HepG2 (cell line): ENCODE measurements around the gene UBE2M. TPM values are rescaled to one million over a fixed set of nuclear protein-coding genes. Genes with fewer than 3 reads are reported as not detected.

Experiments used
- ATAC-seq: fragments of 200-7000 bp; cut with Tn5 transposase; 3 replicates; pipeline ENCODE4 v1.9.1; 2020; ENCODE audit warnings: mild to moderate bottlenecking, moderate library complexity
- BruUV-seq: library from RNA; stranded (reverse); fragments of 400-500 nt; replicated peaks from 2 replicates; lab custom pipeline; 2021; lab: Mats Ljungman, UMichigan
- CTCF ChIA-PET: fragments of 300-600 bp; formaldehyde crosslinking; extraction: SDS; loops from one replicate; lab custom pipeline; 2021; ENCODE audit warnings: low total read pairs, inconsistent platforms, low intra/inter-chr PET ratio; lab: Yijun Ruan, JAX
- POLR2A ChIA-PET: fragments of 350-600 bp; sonication (Branson Sonifier 250); formaldehyde crosslinking; loops from one replicate; lab custom pipeline; 2020; ENCODE audit warnings: antibody characterized with exemption, inconsistent platforms; lab: Yijun Ruan, JAX
- DNase-seq: peaks from one replicate; pipeline ENCODE4 v3.0.0-alpha.2; 2015; ENCODE audit warnings: low spot score
- FAIRE-seq: peaks from 3 replicates; lab custom pipeline; 2011; peaks lifted over from hg19 to GRCh38; lab: Jason Lieb, UNC
- H2AFZ ChIP-seq: one replicate; pipeline ENCODE4 v1.6.1; 2011; ENCODE audit warnings: low read length, inconsistent platforms
- H3K27ac ChIP-seq: fragments of 300-600 bp; 3 replicates; pipeline ENCODE4 v1.8.0; 2011; ENCODE audit warnings: mixed run types, mild to moderate bottlenecking, mixed read lengths, low read length, inconsistent platforms; ENCODE audit not compliant: insufficient read depth; ENCODE audit errors: extremely low read length
- H3K27me3 ChIP-seq, 2 experiments: fragments of 200-600 bp in 1 of 2; 2 replicates in 1 of 2; 3 replicates in 1 of 2; pipeline versions ENCODE4 v1.6.0 to v1.8.0; 2011; ENCODE audit warnings: low read length in 2 of 2, mild to moderate bottlenecking in 2 of 2, moderate library complexity in 2 of 2, inconsistent platforms in 1 of 2; ENCODE audit not compliant: insufficient read depth in 2 of 2, control insufficient read depth in 1 of 2
- H3K36me3 ChIP-seq, 2 experiments: fragments of 200-600 bp in 1 of 2; replicated peaks in 1 of 2; 2 replicates in 1 of 2; 3 replicates in 1 of 2; pipeline versions ENCODE4 v1.5.1 to v1.8.0; 2011; ENCODE audit warnings: low read length in 2 of 2, inconsistent platforms in 1 of 2; ENCODE audit not compliant: insufficient read depth in 2 of 2, control insufficient read depth in 1 of 2
- H3K4me1 ChIP-seq: 2 replicates; pipeline ENCODE4 v1.5.1; 2012; ENCODE audit warnings: low read length, inconsistent platforms; ENCODE audit not compliant: insufficient read depth
- H3K4me2 ChIP-seq: 2 replicates; pipeline ENCODE4 v1.6.0; 2011; ENCODE audit warnings: low read depth, low read length, inconsistent platforms
- H3K4me3 ChIP-seq, 3 experiments: fragments of 200-600 bp in 1 of 3; sonication (generic), shearing (Covaris generic) in 1 of 3; replicated peaks in 1 of 3; 2 replicates each; pipeline ENCODE4 v1.5.1; 2011 to 2016; ENCODE audit warnings: low read length in 3 of 3, inconsistent platforms in 2 of 3, low read depth in 2 of 3, mild to moderate bottlenecking in 2 of 3, control low read depth in 1 of 3, mixed read lengths in 1 of 3; ENCODE audit not compliant: insufficient read depth in 1 of 3
- H3K79me2 ChIP-seq: one replicate; pipeline ENCODE4 v1.6.1; 2011; ENCODE audit warnings: low read length, inconsistent platforms; ENCODE audit not compliant: insufficient read depth
- H3K9ac ChIP-seq: 2 replicates; pipeline ENCODE4 v1.6.0; 2011; ENCODE audit warnings: mild to moderate bottlenecking, low read depth, low read length, inconsistent platforms; ENCODE audit not compliant: insufficient read depth
- H3K9me3 ChIP-seq: 2 replicates; pipeline ENCODE4 v1.5.1; 2012; ENCODE audit warnings: mild to moderate bottlenecking, low read length
- H4K20me1 ChIP-seq: 2 replicates; pipeline ENCODE4 v1.6.0; 2011; ENCODE audit warnings: inconsistent platforms, mild to moderate bottlenecking, low read length, moderate library complexity; ENCODE audit not compliant: insufficient read depth
- DNMT3B ChIP-seq: conservative IDR thresholded peaks from 2 replicates; pipeline ENCODE4 v1.6.1; 2016; ENCODE audit warnings: missing biosample characterization, control low read depth
- HDAC1 ChIP-seq: sonication (generic); formaldehyde crosslinking; IDR thresholded peaks from 2 replicates; pipeline ENCODE4 v1.5.1; 2020; ENCODE audit warnings: mild to moderate bottlenecking, missing genetic modification reagents
- RFX1 ChIP-seq: fragments of 450-650 bp; IDR thresholded peaks from 2 replicates; pipeline ENCODE4 v1.6.1; 2017
- ZNF747 ChIP-seq: sonication (generic); formaldehyde crosslinking; IDR thresholded peaks from 2 replicates; pipeline ENCODE4 v1.8.1; 2023; ENCODE audit warnings: missing genetic modification reagents, mild to moderate bottlenecking, borderline replicate concordance
- WGBS: methylation state at CpG from one replicate; pipeline ENCODE4 v1.1.6; 2017; ENCODE audit warnings: low lambda C conversion rate; 5-methylcytosine and 5-hydroxymethylcytosine counted together
- in situ Hi-C: cut with HindIII; loops from 2 replicates; pipeline ENCODE4 v1.10.0; 2017; ENCODE audit warnings: low pct_unique_long_range_greater_than_20kb; ENCODE audit not compliant: extremely low pct_ligation_motif_present
- intact Hi-C: fragments of 100-400 bp; cut with micrococcal nuclease; formaldehyde crosslinking; loops from one replicate; pipeline ENCODE4 v1.10.0; 2022; ENCODE audit not compliant: unreplicated experiment
- polyA plus RNA-seq, 8 experiments: library from polyadenylated mRNA; depleted of rRNA in 3 of 8; stranded (reverse) in 7 of 8; unstranded in 1 of 8; fragments of >200 nt; fragmentation: Illumina TruSeq in 4 of 8; extraction: Trizol in 4 of 8; gene quantifications; 2 replicates each; pipeline versions ENCODE4 v1.2.1 to v1.2.3, GENCODE V29; 2011 to 2016; ENCODE audit warnings: low read depth in 4 of 8, missing spikeins in 1 of 8, mixed read lengths in 1 of 8; ENCODE audit not compliant: insufficient read depth in 1 of 8
- total RNA-seq, 5 experiments: library from RNA; depleted of rRNA; stranded (reverse); fragments of >200 nt; fragmentation: Illumina TruSeq; extraction: Trizol; gene quantifications; 2 replicates each; pipeline ENCODE4 v1.2.3, GENCODE V29; 2016; ENCODE audit warnings: low read depth in 1 of 5
- TF ChIP-seq, protein P1 (sequence below): sonication (generic); formaldehyde crosslinking; IDR thresholded peaks from 2 replicates; pipeline ENCODE4 v1.9.0; 2022; ENCODE audit warnings: missing genetic modification reagents, mild to moderate bottlenecking, borderline replicate concordance
- TF ChIP-seq, protein P2 (sequence below), 2 experiments: sonication (generic) in 1 of 2; formaldehyde crosslinking in 1 of 2; IDR thresholded peaks; 2 replicates each; pipeline versions ENCODE4 v1.5.1 to v1.6.1; 2011 to 2020; ENCODE audit warnings: borderline replicate concordance in 1 of 2, low read depth in 1 of 2, low read length in 1 of 2, mild to moderate bottlenecking in 1 of 2, missing genetic modification reagents in 1 of 2, moderate library complexity in 1 of 2
- TF ChIP-seq, protein P3 (sequence below): sonication (generic); formaldehyde crosslinking; IDR thresholded peaks from 2 replicates; pipeline ENCODE4 v1.4.0; 2020; ENCODE audit warnings: mild to moderate bottlenecking, missing genetic modification reagents

Gene UBE2M
- total and polyA plus RNA-seq, 2 of the 13 experiments (the other 11 are each of a cell fraction or from before 2014, with no cell fraction given): 36.2 to 50.3 TPM

DNA sequence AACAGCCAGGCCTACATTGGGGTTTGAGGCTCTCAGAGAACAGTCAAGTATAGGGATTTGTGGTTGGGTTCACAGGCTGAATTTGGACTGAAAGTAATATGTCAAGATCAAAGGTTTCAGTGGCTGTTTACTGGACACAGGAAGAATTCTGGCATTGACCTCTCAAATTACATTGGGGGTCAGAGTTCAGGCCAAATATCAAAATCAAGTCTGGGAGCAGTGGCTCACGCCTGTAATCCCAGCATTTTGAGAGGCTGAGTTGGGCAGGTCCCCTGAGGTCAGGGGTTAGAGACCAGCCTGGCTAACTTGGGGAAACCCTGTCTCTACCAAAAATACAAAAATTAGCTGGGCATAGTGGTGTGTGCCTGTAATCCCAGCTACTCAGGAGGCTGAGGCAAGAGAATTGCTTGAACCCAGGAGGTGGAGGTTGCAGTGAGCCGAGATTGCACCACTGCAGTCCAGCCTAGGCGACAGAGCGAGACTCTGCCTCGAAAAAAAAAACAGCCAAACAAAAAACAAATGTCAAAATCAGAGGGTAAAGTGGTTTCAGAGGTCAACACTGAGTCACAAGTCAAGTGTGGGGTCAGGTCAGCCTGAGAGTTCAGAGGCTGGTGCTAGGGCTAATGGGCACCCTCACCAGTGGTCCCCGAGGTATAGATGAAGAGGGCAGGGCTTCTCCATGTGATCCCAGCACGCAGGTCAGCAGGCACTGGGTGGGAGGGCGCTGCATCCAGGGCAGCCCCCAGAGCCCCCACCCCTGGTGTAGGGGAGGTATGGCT, 48.1 kb downstream of the UBE2M start (continued):
- peak; percentile 34; the same call in 1 of the 2 replicates for TF ChIP-seq HDAC1
- no peak for TF ChIP-seq ZNF747 (CRISPR knock-in tag)
- no peak for TF ChIP-seq RFX1
- TF ChIP-seq, protein P1, sequence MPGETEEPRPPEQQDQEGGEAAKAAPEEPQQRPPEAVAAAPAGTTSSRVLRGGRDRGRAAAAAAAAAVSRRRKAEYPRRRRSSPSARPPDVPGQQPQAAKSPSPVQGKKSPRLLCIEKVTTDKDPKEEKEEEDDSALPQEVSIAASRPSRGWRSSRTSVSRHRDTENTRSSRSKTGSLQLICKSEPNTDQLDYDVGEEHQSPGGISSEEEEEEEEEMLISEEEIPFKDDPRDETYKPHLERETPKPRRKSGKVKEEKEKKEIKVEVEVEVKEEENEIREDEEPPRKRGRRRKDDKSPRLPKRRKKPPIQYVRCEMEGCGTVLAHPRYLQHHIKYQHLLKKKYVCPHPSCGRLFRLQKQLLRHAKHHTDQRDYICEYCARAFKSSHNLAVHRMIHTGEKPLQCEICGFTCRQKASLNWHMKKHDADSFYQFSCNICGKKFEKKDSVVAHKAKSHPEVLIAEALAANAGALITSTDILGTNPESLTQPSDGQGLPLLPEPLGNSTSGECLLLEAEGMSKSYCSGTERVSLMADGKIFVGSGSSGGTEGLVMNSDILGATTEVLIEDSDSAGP (CRISPR knock-in tag): 0 out of 2 replicates have a peak, but pooled peaks have one; percentile 9

DNA sequence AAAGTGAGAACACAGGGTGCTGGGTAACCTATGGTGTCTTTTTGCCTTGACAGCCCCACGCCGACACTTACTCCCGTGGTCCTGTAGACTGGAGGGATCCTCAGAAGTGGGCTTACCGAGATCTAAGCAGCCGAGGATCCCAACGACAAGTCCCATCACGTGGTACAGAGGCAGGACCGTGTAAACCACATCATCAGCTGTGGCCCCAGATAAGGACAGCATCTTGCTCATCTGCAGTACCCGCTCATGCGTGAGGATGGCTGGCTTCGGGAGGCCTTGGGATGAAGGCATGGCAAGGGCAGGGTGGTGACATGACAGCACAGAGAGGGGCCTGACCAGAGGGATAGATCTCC, 48.7 kb downstream of the UBE2M start:
- Histone ChIP-seq H3K27me3 (no peaks in the 10 kb centered on the region; a peak in 1 of 5 replicates), H4K20me1 (no peaks in the 10 kb centered on the region), H3K9me3 (no peaks in the 10 kb centered on the region), H3K4me2 (peak overlapping the region; percentile 85), H3K4me1 (peaks cover 51% of the 10 kb centered on the region), H3K79me2 (peaks cover 5% of the 10 kb centered on the region), H3K36me3 (no peaks in the 10 kb centered on the region), H3K9ac (peak overlapping the region; percentile 60), H3K27ac (peak overlapping the region; percentile 79), H2AFZ (no peak overlapping the region), H3K4me3 (peak overlapping the region in 1 of 3 experiments; percentile 54; a peak in 3 of 6 replicates)
- ChIA-PET CTCF (no interaction called here), POLR2A (interaction anchor here (0.5 to 5.8 kb wide), 6 partner anchors 10 to 147 kb away, joined by 3 to 44 read pairs (median 6); partner anchors contain the start of genes CHMP2A, TRIM28, ZBTB45 and ZNF497)
- intact Hi-C loops: no loop called here
- in situ Hi-C loops: no loop called here
- FAIRE-seq: no peak
- ATAC-seq: no peak; the same call in 2 of the 3 replicates
- 5% methylated on average over 9 of the region's 11 CpGs for WGBS
- no TSS peak for BruUV-seq
- no peak for DNase-seq
- no peak for TF ChIP-seq DNMT3B (CRISPR knock-in tag)
- TF ChIP-seq, protein P1 (CRISPR knock-in tag): peak; percentile 55
- TF ChIP-seq, protein P2, sequence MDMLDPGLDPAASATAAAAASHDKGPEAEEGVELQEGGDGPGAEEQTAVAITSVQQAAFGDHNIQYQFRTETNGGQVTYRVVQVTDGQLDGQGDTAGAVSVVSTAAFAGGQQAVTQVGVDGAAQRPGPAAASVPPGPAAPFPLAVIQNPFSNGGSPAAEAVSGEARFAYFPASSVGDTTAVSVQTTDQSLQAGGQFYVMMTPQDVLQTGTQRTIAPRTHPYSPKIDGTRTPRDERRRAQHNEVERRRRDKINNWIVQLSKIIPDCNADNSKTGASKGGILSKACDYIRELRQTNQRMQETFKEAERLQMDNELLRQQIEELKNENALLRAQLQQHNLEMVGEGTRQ (IDR thresholded peaks at IDR 0.05; ENCODE audit: low read depth, low read length): peak; percentile 81
- TF ChIP-seq, protein P2 (CRISPR knock-in tag; IDR thresholded peaks at IDR 0.05; ENCODE audit: borderline replicate concordance): peak; percentile 83; the same call in 1 of the 2 replicates
- TF ChIP-seq, protein P3, sequence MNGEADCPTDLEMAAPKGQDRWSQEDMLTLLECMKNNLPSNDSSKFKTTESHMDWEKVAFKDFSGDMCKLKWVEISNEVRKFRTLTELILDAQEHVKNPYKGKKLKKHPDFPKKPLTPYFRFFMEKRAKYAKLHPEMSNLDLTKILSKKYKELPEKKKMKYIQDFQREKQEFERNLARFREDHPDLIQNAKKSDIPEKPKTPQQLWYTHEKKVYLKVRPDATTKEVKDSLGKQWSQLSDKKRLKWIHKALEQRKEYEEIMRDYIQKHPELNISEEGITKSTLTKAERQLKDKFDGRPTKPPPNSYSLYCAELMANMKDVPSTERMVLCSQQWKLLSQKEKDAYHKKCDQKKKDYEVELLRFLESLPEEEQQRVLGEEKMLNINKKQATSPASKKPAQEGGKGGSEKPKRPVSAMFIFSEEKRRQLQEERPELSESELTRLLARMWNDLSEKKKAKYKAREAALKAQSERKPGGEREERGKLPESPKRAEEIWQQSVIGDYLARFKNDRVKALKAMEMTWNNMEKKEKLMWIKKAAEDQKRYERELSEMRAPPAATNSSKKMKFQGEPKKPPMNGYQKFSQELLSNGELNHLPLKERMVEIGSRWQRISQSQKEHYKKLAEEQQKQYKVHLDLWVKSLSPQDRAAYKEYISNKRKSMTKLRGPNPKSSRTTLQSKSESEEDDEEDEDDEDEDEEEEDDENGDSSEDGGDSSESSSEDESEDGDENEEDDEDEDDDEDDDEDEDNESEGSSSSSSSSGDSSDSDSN: peak; percentile 39; the same call in 1 of the 2 replicates
